ENCODE data around the gene FAM20C. TPM values are rescaled to one million over a fixed set of nuclear protein-coding genes. Genes with fewer than 3 reads are reported as not detected.

FAM20C gene
- polyA plus RNA-seq, 1 donor = 57.2 TPM

DNA sequence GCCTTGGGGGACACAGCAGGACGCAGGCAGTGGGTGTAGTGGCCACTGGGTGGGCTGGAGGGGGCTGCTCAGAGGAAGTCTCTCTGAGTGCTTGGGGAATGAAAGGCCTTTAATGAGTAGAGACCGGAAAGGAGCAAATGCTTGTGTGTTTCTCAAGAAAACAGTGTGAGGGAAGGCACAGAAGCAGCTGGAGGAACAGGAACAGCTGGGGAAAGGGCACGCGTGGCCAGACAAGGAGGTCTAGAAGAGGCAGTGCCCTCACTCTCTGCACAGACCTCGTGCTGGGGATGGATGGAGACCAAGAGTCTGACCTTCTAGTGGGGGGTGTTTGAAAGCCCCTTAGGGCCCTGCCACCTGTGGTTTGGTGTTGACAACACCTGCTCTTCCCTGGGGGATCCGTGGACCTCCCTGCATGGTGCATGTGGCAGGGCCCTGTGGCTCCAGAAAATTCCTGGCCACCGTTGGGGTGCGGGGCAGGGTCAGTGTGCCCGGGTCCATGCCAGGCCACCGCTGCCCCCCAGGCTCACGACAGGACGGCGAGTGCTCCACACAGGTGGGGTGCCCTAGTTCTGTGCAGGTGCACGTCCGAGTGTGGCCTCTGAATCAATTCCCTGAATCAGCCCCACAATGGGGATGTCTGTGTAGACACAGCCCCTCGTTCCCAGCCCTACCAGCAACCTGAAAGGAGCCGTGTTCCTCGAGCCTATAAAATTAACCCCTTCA lies 25.9 kb upstream of the FAM20C start:
- WGBS (ENCODE audit: insufficient coverage, low lambda C conversion rate) = 17% methylated on average over 1 of the region's 18 CpGs
- peak overlapping the region; percentile 39 for H3K27ac ChIP-seq (ENCODE audit: low read length)
- DNase-seq = peak in 1 of 2 donors; percentile 58

DNA sequence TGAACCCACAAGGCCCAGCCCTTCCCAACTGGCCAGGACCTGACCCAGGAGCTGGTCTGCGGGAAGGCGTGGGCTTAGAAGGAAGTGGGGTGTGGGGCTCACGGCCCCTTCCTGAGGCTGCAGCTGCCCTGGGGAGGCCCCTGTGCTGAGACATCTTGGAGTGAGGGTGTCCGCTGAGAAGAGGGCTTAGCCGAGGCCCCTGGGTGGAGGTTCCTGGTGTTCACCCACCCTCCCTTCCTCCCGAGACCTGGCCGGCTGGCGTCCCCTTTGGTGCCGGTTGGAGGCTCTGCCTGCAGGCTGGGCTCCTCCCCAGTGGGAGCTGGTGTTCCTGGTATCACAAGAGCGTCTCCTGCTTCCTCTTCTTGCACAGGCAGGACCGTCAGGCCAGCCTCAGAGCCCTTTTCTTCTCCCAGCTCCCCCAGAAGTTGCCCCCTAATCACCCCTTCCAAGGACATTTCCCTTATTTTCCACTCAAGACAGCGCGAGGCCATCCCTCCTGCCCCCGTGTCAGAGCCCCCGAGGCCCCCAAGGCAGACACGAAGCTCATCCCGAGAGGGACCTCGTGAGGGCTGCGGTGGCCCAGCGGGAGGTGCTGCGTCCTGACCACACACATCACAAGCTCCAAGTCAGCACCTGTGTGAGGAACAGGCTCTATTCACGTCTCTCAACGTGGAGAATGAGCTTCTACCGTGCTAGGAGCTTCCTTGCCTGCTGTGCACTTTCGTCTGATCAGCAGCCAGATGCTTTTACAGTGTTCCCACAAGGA lies 25.1 kb upstream of the FAM20C start:
- no CpG with 5 or more reads among the region's 25 CpGs for WGBS (ENCODE audit: insufficient coverage, low lambda C conversion rate)
- no peaks in the 10 kb centered on the region for H3K27me3 ChIP-seq (ENCODE audit: control insufficient read depth, insufficient read depth, low read length)
- no peaks in the 10 kb centered on the region for H3K36me3 ChIP-seq (ENCODE audit: control insufficient read depth, insufficient read depth, low read length)
- no peak overlapping the region for H3K27ac ChIP-seq (ENCODE audit: low read length)
- no peaks in the 10 kb centered on the region for H3K9me3 ChIP-seq (ENCODE audit: control insufficient read depth, low read depth, low read length)
- H3K4me1 ChIP-seq (ENCODE audit: control insufficient read depth, insufficient read depth, low read length) = peaks cover 36% of the 10 kb centered on the region
- DNase-seq = no peak
- H3K4me3 ChIP-seq (ENCODE audit: low read length) = no peak overlapping the region

More for the DNA sequence above, 25.9 kb upstream of the FAM20C start:
- no peak overlapping the region for H3K4me3 ChIP-seq (ENCODE audit: low read length)
- H3K9me3 ChIP-seq (ENCODE audit: control insufficient read depth, low read depth, low read length) = no peaks in the 10 kb centered on the region
- no peaks in the 10 kb centered on the region for H3K27me3 ChIP-seq (ENCODE audit: control insufficient read depth, insufficient read depth, low read length)
- H3K4me1 ChIP-seq (ENCODE audit: control insufficient read depth, insufficient read depth, low read length) = peaks cover 36% of the 10 kb centered on the region
- H3K36me3 ChIP-seq (ENCODE audit: control insufficient read depth, insufficient read depth, low read length) = no peaks in the 10 kb centered on the region

DNA sequence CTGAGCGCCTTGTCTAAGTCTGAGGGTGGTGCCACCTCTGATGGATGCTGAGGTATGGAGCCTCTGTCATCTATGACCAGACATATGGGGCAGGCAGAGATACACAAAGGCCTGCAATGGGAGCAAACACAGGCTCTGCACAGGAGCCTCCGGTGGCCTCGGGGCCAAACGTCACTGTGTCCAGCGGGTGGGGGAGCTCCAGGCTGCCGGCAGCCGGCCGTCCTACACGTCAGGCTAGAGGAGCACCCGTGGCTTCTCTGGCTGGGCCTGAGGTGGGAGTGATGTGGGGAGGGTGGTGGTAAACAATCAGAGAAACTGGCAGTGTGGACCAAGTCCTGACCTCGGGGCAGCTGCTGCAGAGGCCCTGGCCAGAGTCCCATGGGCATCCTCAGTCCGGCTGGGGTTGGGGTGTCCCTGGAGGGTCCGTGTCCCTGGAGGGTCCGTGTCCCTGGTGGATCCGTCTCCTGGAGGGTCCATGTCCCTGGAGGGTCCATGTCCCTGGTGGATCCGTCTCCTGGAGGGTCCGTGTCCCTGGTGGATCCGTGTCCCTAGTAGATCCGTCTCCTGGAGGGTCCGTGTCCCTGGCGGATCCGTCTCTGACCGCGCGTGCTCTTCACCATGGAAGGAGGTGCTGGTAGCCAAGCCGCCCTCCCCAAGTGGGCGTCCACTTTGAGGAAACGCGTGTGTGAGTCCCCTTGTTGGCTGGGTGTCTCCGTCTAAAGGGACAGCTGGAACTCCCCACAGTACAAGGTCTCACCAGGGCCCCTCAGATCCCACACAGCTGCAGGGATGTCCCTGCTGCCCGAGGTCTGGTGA lies 24.2 kb upstream of the FAM20C start:
- H3K9me3 ChIP-seq (ENCODE audit: control insufficient read depth, low read depth, low read length) = no peaks in the 10 kb centered on the region
- no peak for DNase-seq
- no peaks in the 10 kb centered on the region for H3K36me3 ChIP-seq (ENCODE audit: control insufficient read depth, insufficient read depth, low read length)
- WGBS (ENCODE audit: insufficient coverage, low lambda C conversion rate) = no CpG with 5 or more reads among the region's 31 CpGs
- H3K27me3 ChIP-seq (ENCODE audit: control insufficient read depth, insufficient read depth, low read length) = no peaks in the 10 kb centered on the region
- H3K27ac ChIP-seq (ENCODE audit: low read length) = no peak overlapping the region
- H3K4me3 ChIP-seq (ENCODE audit: low read length) = no peak overlapping the region
- peaks cover 36% of the 10 kb centered on the region for H3K4me1 ChIP-seq (ENCODE audit: control insufficient read depth, insufficient read depth, low read length)

DNA sequence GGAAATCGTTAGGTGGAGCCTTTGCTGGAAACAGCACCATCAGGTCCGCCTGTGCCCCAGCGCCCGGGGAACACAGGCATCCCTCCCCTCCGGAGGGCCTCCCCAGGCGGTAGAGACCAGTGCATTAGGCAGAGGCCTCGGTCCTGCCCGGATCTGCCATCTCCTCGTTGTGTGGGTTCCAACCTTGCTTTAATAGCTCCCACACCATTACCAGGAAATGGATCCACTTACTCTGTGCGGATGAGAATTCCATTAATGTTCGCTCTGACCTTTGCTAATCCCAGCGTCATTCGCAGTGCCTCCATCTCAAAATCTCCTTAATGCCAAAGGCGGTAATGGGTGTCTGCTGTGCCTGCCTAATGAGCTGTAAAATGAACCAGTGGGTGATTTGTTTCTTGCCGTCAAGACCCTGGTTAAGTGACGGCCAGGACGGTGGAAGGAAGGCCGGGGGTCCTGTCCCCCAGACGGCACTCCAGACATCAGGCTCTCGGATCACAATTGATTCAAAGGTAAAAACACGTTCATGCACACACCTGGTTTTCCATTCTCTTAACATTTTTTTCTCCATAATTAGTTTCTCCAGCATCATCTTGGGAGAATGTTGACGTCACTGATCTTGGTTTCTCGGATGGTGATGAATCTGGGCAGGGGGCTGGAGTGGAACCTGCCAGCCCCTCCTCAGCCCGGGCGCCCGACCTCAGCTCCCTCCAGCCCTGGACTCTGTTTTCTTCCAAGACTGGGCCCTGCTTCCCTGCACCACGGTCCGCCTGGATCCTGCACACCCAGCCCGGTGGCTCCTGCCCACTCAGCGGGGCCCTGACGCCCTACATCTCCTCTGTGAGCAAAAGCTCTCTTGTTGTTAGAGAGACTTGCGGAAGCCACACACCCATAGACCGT lies 22.8 kb upstream of the FAM20C start:
- Histone ChIP-seq H3K27me3 (ENCODE audit: control insufficient read depth, insufficient read depth, low read length) (no peaks in the 10 kb centered on the region), H3K36me3 (ENCODE audit: control insufficient read depth, insufficient read depth, low read length) (no peaks in the 10 kb centered on the region), H3K9me3 (ENCODE audit: control insufficient read depth, low read depth, low read length) (no peaks in the 10 kb centered on the region), H3K4me3 (ENCODE audit: low read length) (no peak overlapping the region), H3K4me1 (ENCODE audit: control insufficient read depth, insufficient read depth, low read length) (peaks cover 29% of the 10 kb centered on the region), H3K27ac (ENCODE audit: low read length) (no peak overlapping the region)
- WGBS (ENCODE audit: insufficient coverage, low lambda C conversion rate) = 100% methylated on average over 2 of the region's 33 CpGs
- no peak for DNase-seq

DNA sequence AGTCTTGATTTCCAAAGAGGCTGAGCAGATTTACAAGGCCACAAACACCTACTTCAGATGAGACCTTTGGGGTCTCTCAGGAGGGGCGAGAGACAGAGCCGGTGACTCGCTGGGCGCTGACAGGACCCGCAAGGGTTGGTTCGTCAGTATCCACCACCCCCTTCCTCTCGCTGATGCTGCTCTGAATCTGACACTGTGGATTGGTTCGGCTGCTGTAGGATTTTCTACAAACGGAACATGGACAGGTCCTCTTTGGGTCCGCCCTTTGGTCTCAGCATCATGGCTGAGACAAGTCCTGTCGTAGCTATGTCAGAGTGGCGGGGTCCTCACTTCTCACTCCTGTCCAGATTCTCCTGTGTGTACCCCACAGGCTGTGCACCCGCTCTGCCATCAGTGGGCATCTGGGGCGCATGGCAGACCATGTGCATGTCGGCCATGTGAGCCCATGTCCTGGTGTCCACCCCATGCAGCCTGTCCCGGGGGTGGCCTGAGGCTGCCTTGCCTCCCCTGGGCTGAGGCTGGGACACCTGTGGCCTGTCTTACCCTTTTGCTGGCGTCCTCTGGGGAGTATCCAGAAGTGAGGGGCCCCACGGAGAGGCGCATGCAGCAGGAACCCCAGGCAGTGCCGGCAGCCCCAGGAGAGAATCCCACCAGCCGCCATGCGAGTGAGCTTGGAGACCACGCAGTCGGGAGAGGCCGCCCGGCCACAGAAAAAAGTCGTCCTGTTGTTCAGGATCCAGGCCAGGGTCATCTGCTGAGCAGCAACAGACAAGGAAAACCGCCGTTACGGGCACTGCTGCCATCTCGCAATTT lies 21.6 kb upstream of the FAM20C start:
- H3K4me1 ChIP-seq (ENCODE audit: control insufficient read depth, insufficient read depth, low read length) = peaks cover 18% of the 10 kb centered on the region
- no CpG with 5 or more reads among the region's 31 CpGs for WGBS (ENCODE audit: insufficient coverage, low lambda C conversion rate)
- no peaks in the 10 kb centered on the region for H3K9me3 ChIP-seq (ENCODE audit: control insufficient read depth, low read depth, low read length)
- no peak for DNase-seq
- no peaks in the 10 kb centered on the region for H3K36me3 ChIP-seq (ENCODE audit: control insufficient read depth, insufficient read depth, low read length)
- H3K27me3 ChIP-seq (ENCODE audit: control insufficient read depth, insufficient read depth, low read length) = no peaks in the 10 kb centered on the region
- H3K27ac ChIP-seq (ENCODE audit: low read length) = no peak overlapping the region
- H3K4me3 ChIP-seq (ENCODE audit: low read length) = no peak overlapping the region

DNA sequence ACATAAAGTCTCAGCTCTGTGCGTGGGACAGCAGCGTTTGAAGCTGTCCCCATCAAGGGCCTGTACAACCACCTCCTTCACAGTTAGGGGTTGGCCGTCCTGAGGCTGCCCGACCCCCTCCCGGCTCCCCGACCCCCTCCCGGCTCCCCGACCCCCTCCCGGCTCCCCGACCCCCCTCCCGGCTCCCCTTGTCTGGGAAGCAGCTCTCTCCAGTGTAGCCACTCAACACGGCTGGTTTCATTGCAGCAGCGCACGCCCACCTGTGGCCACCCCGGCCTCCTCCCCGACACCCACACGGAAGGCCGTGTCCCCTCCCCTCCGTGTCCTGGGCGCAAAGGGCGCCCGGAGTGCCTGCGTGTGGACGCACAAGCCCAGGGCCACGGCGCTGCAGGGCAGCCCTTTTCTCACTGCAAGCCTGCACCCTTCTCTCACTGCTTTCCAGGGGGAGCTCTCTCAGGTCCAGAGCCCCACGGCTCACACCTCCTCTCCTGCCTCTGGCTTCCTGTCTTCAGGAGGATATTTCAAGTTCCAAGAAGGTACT lies 20.9 kb upstream of the FAM20C start:
- Histone ChIP-seq H3K27ac (ENCODE audit: low read length) (no peak overlapping the region), H3K27me3 (ENCODE audit: control insufficient read depth, insufficient read depth, low read length) (no peaks in the 10 kb centered on the region), H3K9me3 (ENCODE audit: control insufficient read depth, low read depth, low read length) (no peaks in the 10 kb centered on the region), H3K36me3 (ENCODE audit: control insufficient read depth, insufficient read depth, low read length) (no peaks in the 10 kb centered on the region), H3K4me1 (ENCODE audit: control insufficient read depth, insufficient read depth, low read length) (peaks cover 13% of the 10 kb centered on the region), H3K4me3 (ENCODE audit: low read length) (no peak overlapping the region)
- peak in 1 of 2 donors; percentile 13 for DNase-seq
- no CpG with 5 or more reads among the region's 27 CpGs for WGBS (ENCODE audit: insufficient coverage, low lambda C conversion rate)

GRCh38 chr7:171912-172515 lies 20.4 kb upstream of the FAM20C start:
- Histone ChIP-seq H3K36me3 (ENCODE audit: control insufficient read depth, insufficient read depth, low read length) (no peaks in the 10 kb centered on the region), H3K27ac (ENCODE audit: low read length) (no peak overlapping the region), H3K9me3 (ENCODE audit: control insufficient read depth, low read depth, low read length) (no peaks in the 10 kb centered on the region), H3K4me1 (ENCODE audit: control insufficient read depth, insufficient read depth, low read length) (peaks cover 7% of the 10 kb centered on the region), H3K27me3 (ENCODE audit: control insufficient read depth, insufficient read depth, low read length) (no peaks in the 10 kb centered on the region), H3K4me3 (ENCODE audit: low read length) (no peak overlapping the region)
- no CpG with 5 or more reads among the region's 16 CpGs for WGBS (ENCODE audit: insufficient coverage, low lambda C conversion rate)
- no peak for DNase-seq

DNA sequence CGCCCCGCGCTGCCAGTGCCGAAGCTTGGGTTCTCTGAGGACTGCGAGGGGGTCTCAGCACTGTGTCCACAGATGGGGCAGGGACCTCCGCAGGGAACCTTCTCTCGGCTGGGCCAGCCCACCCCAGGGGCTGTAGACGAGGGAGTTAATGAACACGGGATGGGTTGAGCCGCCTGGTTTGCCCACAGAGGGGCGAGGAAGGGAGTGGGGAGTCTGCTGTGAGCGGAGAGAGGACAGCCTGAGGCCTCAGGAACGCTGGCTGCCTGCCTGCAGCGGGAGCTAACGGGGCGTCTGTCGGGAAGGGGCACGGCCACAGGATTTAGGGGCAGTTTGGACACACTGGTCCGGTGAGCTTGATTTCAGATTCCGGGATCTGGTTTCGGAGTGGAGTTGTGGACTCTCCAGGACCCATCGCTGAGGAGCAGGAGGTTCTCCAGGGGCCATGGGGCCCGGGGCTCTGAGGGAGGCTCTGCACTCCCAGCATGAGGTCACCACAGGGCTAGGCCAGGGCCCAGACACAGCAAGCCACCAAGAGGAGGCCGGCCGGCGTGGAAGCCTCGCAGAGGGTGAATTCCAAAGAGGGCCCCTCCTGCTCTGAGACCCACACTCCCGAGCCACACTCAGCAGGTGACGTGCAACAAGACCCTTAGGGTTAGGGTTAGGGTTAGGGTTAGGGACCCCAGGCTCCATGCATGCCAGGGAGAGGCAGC lies 19.0 kb upstream of the FAM20C start:
- H3K9me3 ChIP-seq (ENCODE audit: control insufficient read depth, low read depth, low read length) = no peaks in the 10 kb centered on the region
- H3K27ac ChIP-seq (ENCODE audit: low read length) = no peak overlapping the region
- peaks cover 4% of the 10 kb centered on the region for H3K4me1 ChIP-seq (ENCODE audit: control insufficient read depth, insufficient read depth, low read length)
- H3K36me3 ChIP-seq (ENCODE audit: control insufficient read depth, insufficient read depth, low read length) = no peaks in the 10 kb centered on the region
- no peak for DNase-seq
- H3K27me3 ChIP-seq (ENCODE audit: control insufficient read depth, insufficient read depth, low read length) = no peaks in the 10 kb centered on the region
- 100% methylated on average over 1 of the region's 29 CpGs for WGBS (ENCODE audit: insufficient coverage, low lambda C conversion rate)
- H3K4me3 ChIP-seq (ENCODE audit: low read length) = no peak overlapping the region

All from large intestine (tissue), 3 donors.